Activated T-helper 17 cell treated with anti-CD3 and anti-CD28 coated beads, Interleukin-2, amount 50 U/mL, for 72 hours (primary cell): ENCODE measurements around the gene ARHGAP1. TPM values are rescaled to one million over a fixed set of nuclear protein-coding genes. Genes with fewer than 3 reads are reported as not detected.

Experiments used
- ATAC-seq: fragments of 150-1000 bp; cut with Tn5 transposase; replicated peaks from 2 replicates; pipeline ENCODE4 v1.10.0; 2021; ENCODE audit warnings: mild to moderate bottlenecking, moderate library complexity
- H3K27ac Mint-ChIP-seq: one replicate; pipeline ENCODE4 v1.8.0; 2022; ENCODE audit warnings: mixed read lengths
- H3K27me3 Mint-ChIP-seq: one replicate; pipeline ENCODE4 v1.8.0; 2022; ENCODE audit warnings: mixed read lengths
- H3K36me3 Mint-ChIP-seq: one replicate; pipeline ENCODE4 v1.8.0; 2022; ENCODE audit warnings: low read depth, mild to moderate bottlenecking, mixed read lengths
- H3K4me1 Mint-ChIP-seq: one replicate; pipeline ENCODE4 v1.8.0; 2022; ENCODE audit warnings: mixed read lengths
- H3K4me3 Mint-ChIP-seq: one replicate; pipeline ENCODE4 v1.8.0; 2022; ENCODE audit warnings: mild to moderate bottlenecking, mixed read lengths
- H3K9me3 Mint-ChIP-seq: one replicate; pipeline ENCODE4 v1.8.0; 2022; ENCODE audit warnings: mixed read lengths
- total RNA-seq, 2 donors: library from RNA; stranded (reverse); gene quantifications; one replicate each; pipeline ENCODE4 v1.2.3, GENCODE V29; 2022

Gene ARHGAP1
- total RNA-seq, 2 donors from 2014 or later, result 43.5 to 49.6 TPM

GRCh38 chr11:46665356-46665755 lies 35.1 kb downstream of the ARHGAP1 start:
- Mint-ChIP-seq H3K9me3 (no peaks in the 10 kb centered on the region), H3K27ac (no peak overlapping the region), H3K4me1 (peaks cover 7% of the 10 kb centered on the region), H3K36me3 (peaks cover 95% of the 10 kb centered on the region), H3K27me3 (no peaks in the 10 kb centered on the region), H3K4me3 (no peak overlapping the region)
- no peak for ATAC-seq

DNA sequence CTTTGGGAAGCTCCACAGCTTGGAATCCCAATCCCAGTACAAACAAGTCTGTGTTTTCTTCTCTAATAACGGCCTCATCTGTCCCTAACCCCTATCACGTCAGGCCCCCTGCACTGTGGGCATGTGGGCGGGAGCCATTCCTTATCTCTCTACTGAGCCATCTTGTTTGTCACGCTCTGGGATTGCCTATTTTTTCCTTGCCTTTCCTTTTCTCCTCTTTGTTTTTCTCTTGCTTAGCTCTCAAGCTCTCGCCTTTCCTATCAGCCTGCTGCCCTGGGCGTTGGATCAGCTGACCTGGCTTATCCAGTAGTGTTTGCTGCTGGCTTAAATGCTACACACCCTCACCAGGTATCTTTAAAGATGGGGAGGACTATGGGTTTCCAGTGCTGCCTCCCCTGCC lies 35.8 kb downstream of the ARHGAP1 start:
- no peaks in the 10 kb centered on the region for H3K9me3 Mint-ChIP-seq
- peaks cover 4% of the 10 kb centered on the region for H3K4me1 Mint-ChIP-seq
- H3K27me3 Mint-ChIP-seq, result no peaks in the 10 kb centered on the region
- ATAC-seq, result no peak
- H3K4me3 Mint-ChIP-seq, result no peak overlapping the region
- H3K27ac Mint-ChIP-seq, result no peak overlapping the region
- H3K36me3 Mint-ChIP-seq, result peaks cover 95% of the 10 kb centered on the region

DNA sequence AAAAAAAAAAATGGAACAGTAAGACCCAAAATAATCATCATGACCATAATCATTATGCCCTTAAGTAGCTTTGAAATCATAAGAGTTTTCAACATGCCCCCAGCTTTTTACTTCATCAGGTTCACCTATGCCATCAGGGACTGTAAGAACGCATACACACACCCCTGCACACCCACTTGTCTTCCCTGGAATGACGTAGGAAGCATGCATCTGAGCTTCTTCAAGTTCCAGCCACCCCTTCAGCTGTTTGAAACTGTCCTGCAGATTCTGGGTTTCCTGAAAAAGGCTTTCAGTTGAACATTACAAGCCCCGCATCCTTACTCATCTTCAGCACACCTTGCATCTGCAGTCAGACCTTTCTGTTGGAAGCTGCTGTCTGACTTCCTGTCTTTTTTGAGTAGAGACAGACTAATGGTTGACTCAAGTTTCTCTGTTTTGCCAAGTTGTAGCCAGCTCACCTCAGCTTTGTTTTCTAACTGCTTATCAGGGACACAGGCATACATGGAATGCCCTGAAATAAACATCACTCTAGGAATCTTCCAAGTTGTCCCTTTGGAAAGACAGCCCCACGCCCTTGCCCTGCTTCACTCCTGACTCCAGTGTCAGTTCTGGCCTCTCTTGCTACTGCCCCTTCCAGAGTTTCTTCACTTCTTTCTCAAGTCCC lies 37.0 kb downstream of the ARHGAP1 start:
- no peaks in the 10 kb centered on the region for H3K4me1 Mint-ChIP-seq
- no peak overlapping the region for H3K4me3 Mint-ChIP-seq
- no peaks in the 10 kb centered on the region for H3K9me3 Mint-ChIP-seq
- no peaks in the 10 kb centered on the region for H3K27me3 Mint-ChIP-seq
- peaks cover 96% of the 10 kb centered on the region for H3K36me3 Mint-ChIP-seq
- ATAC-seq, result no peak
- H3K27ac Mint-ChIP-seq, result no peak overlapping the region

GRCh38 chr11:46662366-46662765 lies 38.1 kb downstream of the ARHGAP1 start:
- H3K36me3 Mint-ChIP-seq, result peaks cover 97% of the 10 kb centered on the region
- no peak overlapping the region for H3K4me3 Mint-ChIP-seq
- ATAC-seq, result no peak
- no peak overlapping the region for H3K27ac Mint-ChIP-seq
- H3K27me3 Mint-ChIP-seq, result no peaks in the 10 kb centered on the region
- H3K4me1 Mint-ChIP-seq, result no peaks in the 10 kb centered on the region
- H3K9me3 Mint-ChIP-seq, result no peaks in the 10 kb centered on the region

DNA sequence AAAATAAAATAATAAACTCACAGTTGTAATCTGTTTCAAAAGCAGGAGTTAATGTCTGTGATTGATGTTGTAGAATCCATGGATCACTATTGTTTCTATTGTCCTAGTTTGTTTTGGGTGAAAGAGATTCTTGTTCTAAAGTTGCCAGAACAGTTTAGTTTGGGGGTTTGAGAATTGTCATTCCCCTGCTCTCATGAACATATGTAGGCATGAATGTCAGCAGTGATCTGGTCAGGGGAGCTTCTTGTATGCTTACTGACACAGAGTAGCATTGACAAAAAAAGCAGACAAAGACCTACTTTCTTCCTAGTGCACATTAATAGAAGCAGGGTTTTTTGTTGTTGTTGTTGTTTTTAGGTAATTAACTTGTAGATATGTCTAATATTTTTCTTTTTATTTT lies 38.6 kb downstream of the ARHGAP1 start:
- Mint-ChIP-seq H3K4me1 (no peaks in the 10 kb centered on the region), H3K27me3 (no peaks in the 10 kb centered on the region), H3K36me3 (peaks cover 97% of the 10 kb centered on the region), H3K9me3 (no peaks in the 10 kb centered on the region), H3K27ac (no peak overlapping the region), H3K4me3 (no peak overlapping the region)
- ATAC-seq, result no peak

- H3K27ac Mint-ChIP-seq, result no peak overlapping the region
- H3K4me3 Mint-ChIP-seq, result no peak overlapping the region
- ATAC-seq, result no peak
- H3K9me3 Mint-ChIP-seq, result no peaks in the 10 kb centered on the region
- H3K27me3 Mint-ChIP-seq, result no peaks in the 10 kb centered on the region
- no peaks in the 10 kb centered on the region for H3K4me1 Mint-ChIP-seq
- peaks cover 95% of the 10 kb centered on the region for H3K36me3 Mint-ChIP-seq
Observed at GRCh38 chr11:46659908-46660307, 40.5 kb downstream of the ARHGAP1 start.

DNA sequence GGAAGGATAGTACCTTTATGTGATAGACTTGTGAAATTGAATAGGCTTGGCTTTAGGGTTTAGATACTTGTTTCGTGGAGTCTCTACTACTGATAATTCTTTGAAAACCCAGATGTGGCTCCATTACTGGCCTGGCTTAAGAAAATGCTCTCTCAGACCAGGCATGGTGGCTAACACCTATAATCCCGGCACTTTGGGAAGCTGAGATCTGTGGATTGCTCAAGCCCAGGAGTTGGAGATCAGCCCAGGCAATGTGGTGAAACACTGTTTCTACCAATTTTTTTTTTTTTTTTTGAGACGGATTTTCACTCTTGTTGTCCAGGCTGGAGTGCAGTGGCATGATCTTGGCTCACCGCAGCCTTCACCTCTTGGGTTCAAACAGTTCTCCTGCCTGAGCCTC lies 42.2 kb downstream of the ARHGAP1 start:
- Mint-ChIP-seq H3K9me3 (no peaks in the 10 kb centered on the region), H3K36me3 (peaks cover 86% of the 10 kb centered on the region), H3K4me3 (no peak overlapping the region), H3K27ac (peak overlapping the region; percentile 51), H3K4me1 (no peaks in the 10 kb centered on the region), H3K27me3 (no peaks in the 10 kb centered on the region)
- ATAC-seq, result no peak

- H3K4me3 Mint-ChIP-seq, result no peak overlapping the region
- H3K9me3 Mint-ChIP-seq, result no peaks in the 10 kb centered on the region
- H3K36me3 Mint-ChIP-seq, result peaks cover 88% of the 10 kb centered on the region
- H3K27ac Mint-ChIP-seq, result peak overlapping the region; percentile 21
- ATAC-seq, result no peak
- H3K4me1 Mint-ChIP-seq, result no peaks in the 10 kb centered on the region
- no peaks in the 10 kb centered on the region for H3K27me3 Mint-ChIP-seq
Observed at GRCh38 chr11:46657186-46657585, 43.2 kb downstream of the ARHGAP1 start.

DNA sequence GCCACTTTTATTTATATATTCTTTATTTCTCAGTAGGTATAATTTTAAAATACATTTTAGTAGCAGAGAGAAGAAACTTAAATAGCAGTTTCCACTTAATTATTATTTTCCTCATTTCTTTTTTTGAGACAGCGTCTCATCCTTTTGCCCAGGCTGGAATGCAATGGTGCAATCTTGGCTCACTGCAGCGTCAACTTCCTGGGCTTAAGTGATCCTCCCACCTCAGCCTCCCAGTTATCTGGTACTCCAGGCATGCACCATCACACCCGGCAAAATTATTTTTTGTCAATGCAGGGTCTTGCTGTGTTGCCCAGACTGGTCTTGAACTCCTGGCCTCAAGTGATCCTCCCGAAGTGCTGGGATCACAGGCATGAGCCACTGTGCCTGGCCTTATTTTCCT lies 44.8 kb downstream of the ARHGAP1 start:
- Mint-ChIP-seq H3K36me3 (peaks cover 88% of the 10 kb centered on the region), H3K27ac (peak overlapping the region; percentile 33), H3K27me3 (no peaks in the 10 kb centered on the region), H3K9me3 (no peaks in the 10 kb centered on the region), H3K4me3 (no peak overlapping the region), H3K4me1 (no peaks in the 10 kb centered on the region)
- no peak for ATAC-seq

DNA sequence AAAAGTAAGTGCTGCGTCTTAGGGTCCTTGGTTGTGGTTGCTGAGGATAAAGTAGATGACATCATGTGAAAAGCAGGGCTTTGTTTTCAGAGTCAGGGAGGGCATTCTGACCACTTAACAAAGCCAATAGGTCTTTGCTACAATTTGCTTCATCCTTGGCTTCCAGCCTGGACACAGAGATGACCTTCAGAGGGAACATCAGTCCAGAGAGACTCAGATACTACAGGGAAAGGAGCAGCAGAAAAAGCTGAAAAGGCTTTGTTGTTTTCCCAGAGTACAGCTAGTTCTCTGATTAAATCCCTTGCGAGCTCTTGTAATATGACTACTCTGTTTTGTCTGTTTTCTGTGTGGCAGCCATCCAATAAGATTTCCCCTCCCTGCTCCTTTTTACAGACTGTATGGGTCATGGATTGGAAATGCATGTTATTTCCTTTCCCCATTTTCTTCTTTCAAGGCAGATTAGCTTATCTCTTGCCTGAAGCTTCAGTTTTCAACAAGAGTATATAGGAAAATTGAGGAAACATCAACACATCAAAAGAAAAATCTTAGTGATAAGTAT lies 51.2 kb downstream of the ARHGAP1 start:
- no peak overlapping the region for H3K27ac Mint-ChIP-seq
- H3K27me3 Mint-ChIP-seq, result no peaks in the 10 kb centered on the region
- no peaks in the 10 kb centered on the region for H3K9me3 Mint-ChIP-seq
- H3K4me3 Mint-ChIP-seq, result no peak overlapping the region
- peaks cover 91% of the 10 kb centered on the region for H3K36me3 Mint-ChIP-seq
- ATAC-seq, result no peak
- H3K4me1 Mint-ChIP-seq, result no peaks in the 10 kb centered on the region

- no peak overlapping the region for H3K4me3 Mint-ChIP-seq
- no peaks in the 10 kb centered on the region for H3K27me3 Mint-ChIP-seq
- ATAC-seq, result no peak
- H3K27ac Mint-ChIP-seq, result no peak overlapping the region
- no peaks in the 10 kb centered on the region for H3K9me3 Mint-ChIP-seq
- H3K4me1 Mint-ChIP-seq, result peaks cover 5% of the 10 kb centered on the region
- H3K36me3 Mint-ChIP-seq, result peaks cover 88% of the 10 kb centered on the region
Observed at GRCh38 chr11:46643986-46644385, 56.4 kb downstream of the ARHGAP1 start.

- Mint-ChIP-seq H3K27me3 (no peaks in the 10 kb centered on the region), H3K9me3 (no peaks in the 10 kb centered on the region), H3K36me3 (peaks cover 88% of the 10 kb centered on the region), H3K4me1 (peaks cover 5% of the 10 kb centered on the region), H3K4me3 (no peak overlapping the region), H3K27ac (no peak overlapping the region)
- ATAC-seq, result no peak
Observed at GRCh38 chr11:46643531-46643930, 56.9 kb downstream of the ARHGAP1 start.

GRCh38 chr11:46642627-46643335 lies 57.6 kb downstream of the ARHGAP1 start:
- peaks cover 5% of the 10 kb centered on the region for H3K4me1 Mint-ChIP-seq
- peaks cover 85% of the 10 kb centered on the region for H3K36me3 Mint-ChIP-seq
- H3K27me3 Mint-ChIP-seq, result no peaks in the 10 kb centered on the region
- no peak for ATAC-seq
- H3K27ac Mint-ChIP-seq, result peak overlapping the region; percentile 7
- H3K9me3 Mint-ChIP-seq, result no peaks in the 10 kb centered on the region
- no peak overlapping the region for H3K4me3 Mint-ChIP-seq

DNA sequence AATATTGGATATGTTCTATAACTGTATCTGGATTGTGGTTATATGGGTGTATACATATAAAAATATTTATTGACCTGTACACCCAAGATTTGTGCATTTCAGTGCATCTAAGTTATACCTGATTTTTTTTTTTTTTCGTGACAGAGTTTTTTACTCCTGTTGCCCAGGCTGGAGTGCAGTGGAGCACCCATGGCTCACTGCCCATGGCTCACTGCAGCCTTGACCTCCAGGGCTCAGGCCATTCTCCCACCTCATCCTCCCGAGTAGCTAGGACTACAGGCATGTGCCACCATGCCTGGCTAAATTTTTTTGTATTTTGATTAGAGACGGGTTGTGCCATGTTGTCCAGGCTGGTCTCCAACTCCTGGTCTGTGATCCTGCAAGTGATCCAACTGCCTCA lies 58.8 kb downstream of the ARHGAP1 start:
- Mint-ChIP-seq H3K4me3 (no peak overlapping the region), H3K9me3 (no peaks in the 10 kb centered on the region)
- ATAC-seq, result no peak

More for the DNA sequence above, 58.8 kb downstream of the ARHGAP1 start:
- no peaks in the 10 kb centered on the region for H3K27me3 Mint-ChIP-seq
- peaks cover 81% of the 10 kb centered on the region for H3K36me3 Mint-ChIP-seq
- no peak overlapping the region for H3K27ac Mint-ChIP-seq
- H3K4me1 Mint-ChIP-seq, result peaks cover 5% of the 10 kb centered on the region
